IMR-90 (cell line): ENCODE measurements around the gene ME1. TPM values are rescaled to one million over a fixed set of nuclear protein-coding genes. Genes with fewer than 3 reads are reported as not detected.

Source experiments
- ATAC-seq: fragments of 200-7000 bp; cut with Tn5 transposase; 2 replicates; pipeline ENCODE4 v1.9.1; 2020; ENCODE audit warnings: low read depth, mild to moderate bottlenecking, moderate library complexity
- BruUV-seq: library from RNA; stranded (reverse); fragments of 400-500 nt; replicated peaks from 2 replicates; lab custom pipeline; 2021; lab: Mats Ljungman, UMichigan
- CTCF ChIA-PET: fragments of 300-600 bp; formaldehyde crosslinking; extraction: SDS; loops from one replicate; lab custom pipeline; 2021; ENCODE audit warnings: antibody characterized with exemption; lab: Yijun Ruan, JAX
- POLR2A ChIA-PET: fragments of 300-600 bp; sonication (Branson Sonifier 250); formaldehyde crosslinking; loops from one replicate; lab custom pipeline; 2022; ENCODE audit warnings: antibody characterized with exemption; ENCODE audit not compliant: unreplicated experiment; lab: Charles Lee
- DNase-seq: peaks from one replicate; pipeline ENCODE4 v3.0.0; 2013
- H2AFZ ChIP-seq: replicated peaks from 2 replicates; pipeline ENCODE3; 2013; ENCODE audit warnings: low read length, mild to moderate bottlenecking; ENCODE audit not compliant: poor library complexity
- H2AK5ac ChIP-seq: 2 replicates; pipeline ENCODE4 v1.6.1; 2013; ENCODE audit warnings: low read depth, low read length, inconsistent platforms
- H2AK9ac ChIP-seq: replicated peaks from 2 replicates; pipeline ENCODE3; 2013; ENCODE audit warnings: mild to moderate bottlenecking, low read depth, low read length, moderate library complexity; ENCODE audit not compliant: poor library complexity
- H2BK120ac ChIP-seq: 2 replicates; pipeline ENCODE4 v1.6.1; 2013; ENCODE audit warnings: low read depth, low read length, inconsistent platforms
- H2BK15ac ChIP-seq: 3 replicates; pipeline ENCODE4 v1.6.1; 2013; ENCODE audit warnings: low read depth, low read length, inconsistent platforms
- H2BK20ac ChIP-seq: 2 replicates; pipeline ENCODE4 v1.6.1; 2013; ENCODE audit warnings: low read depth, mild to moderate bottlenecking, inconsistent platforms, low read length, moderate library complexity
- H2BK5ac ChIP-seq: 2 replicates; pipeline ENCODE4 v1.6.1; 2013; ENCODE audit warnings: mild to moderate bottlenecking, low read depth, low read length, inconsistent platforms; ENCODE audit not compliant: poor library complexity, severe bottlenecking
- H3K14ac ChIP-seq: replicated peaks from 2 replicates; pipeline ENCODE4 v1.6.1; 2013; ENCODE audit warnings: low read depth, low read length, inconsistent platforms
- H3K18ac ChIP-seq: 2 replicates; pipeline ENCODE4 v1.6.1; 2013; ENCODE audit warnings: low read depth, low read length, control low read depth
- H3K23ac ChIP-seq: 2 replicates; pipeline ENCODE4 v1.6.1; 2013; ENCODE audit warnings: low read depth, low read length, inconsistent platforms
- H3K27ac ChIP-seq: 2 replicates; pipeline ENCODE4 v1.5.1; 2013; ENCODE audit warnings: mild to moderate bottlenecking, control low read depth, low read length; ENCODE audit not compliant: insufficient read depth
- H3K27me3 ChIP-seq: 2 replicates; pipeline ENCODE4 v1.6.1; 2013; ENCODE audit warnings: low read length; ENCODE audit not compliant: control insufficient read depth, insufficient read depth
- H3K36me3 ChIP-seq: 2 replicates; pipeline ENCODE4 v1.6.1; 2013; ENCODE audit warnings: low read length, mixed read lengths; ENCODE audit not compliant: control insufficient read depth, insufficient read depth
- H3K4ac ChIP-seq: 2 replicates; pipeline ENCODE4 v1.6.1; 2013; ENCODE audit warnings: low read depth, low read length, inconsistent platforms
- H3K4me1 ChIP-seq: 2 replicates; pipeline ENCODE4 v1.6.1; 2013; ENCODE audit warnings: low read length, mixed read lengths; ENCODE audit not compliant: control insufficient read depth, insufficient read depth
- H3K4me2 ChIP-seq: 2 replicates; pipeline ENCODE4 v1.6.1; 2013; ENCODE audit warnings: low read depth, mild to moderate bottlenecking, control low read depth, low read length, moderate library complexity
- H3K4me3 ChIP-seq: 2 replicates; pipeline ENCODE4 v1.5.1; 2013; ENCODE audit warnings: low read depth, mild to moderate bottlenecking, control low read depth, low read length, moderate library complexity; ENCODE audit not compliant: insufficient read depth
- H3K56ac ChIP-seq: 2 replicates; pipeline ENCODE4 v1.6.1; 2013; ENCODE audit warnings: low read length, inconsistent platforms; ENCODE audit not compliant: insufficient read depth; ENCODE audit errors: extremely low read depth
- H3K79me1 ChIP-seq, 2 experiments: 2 replicates each; pipeline ENCODE4 v1.6.1; 2013; ENCODE audit warnings: low read length in 2 of 2, inconsistent platforms in 1 of 2, low read depth in 1 of 2
- H3K9ac ChIP-seq: 2 replicates; pipeline ENCODE4 v1.6.1; 2013; ENCODE audit warnings: low read depth, low read length, control low read depth
- H3K9me1 ChIP-seq: 2 replicates; pipeline ENCODE4 v1.6.1; 2013; ENCODE audit warnings: low read length, inconsistent platforms; ENCODE audit not compliant: insufficient read depth
- H3K9me3 ChIP-seq: 2 replicates; pipeline ENCODE4 v1.6.1; 2013; ENCODE audit warnings: low read length; ENCODE audit not compliant: control insufficient read depth, insufficient read depth
- H4K20me1 ChIP-seq: 2 replicates; pipeline ENCODE4 v1.6.1; 2013; ENCODE audit warnings: low read length, inconsistent platforms; ENCODE audit not compliant: insufficient read depth
- H4K5ac ChIP-seq: 2 replicates; pipeline ENCODE4 v1.6.1; 2013; ENCODE audit warnings: mild to moderate bottlenecking, low read depth, low read length, control low read depth
- H4K8ac ChIP-seq, 2 experiments: 2 replicates each; pipeline ENCODE4 v1.6.1; 2013; ENCODE audit warnings: low read depth in 2 of 2, low read length in 2 of 2, control low read depth in 1 of 2, inconsistent platforms in 1 of 2
- H4K91ac ChIP-seq: 2 replicates; pipeline ENCODE4 v1.6.1; 2013; ENCODE audit warnings: low read depth, low read length, inconsistent platforms; ENCODE audit not compliant: insufficient read depth
- CTCF ChIP-seq: conservative IDR thresholded peaks from 2 replicates; pipeline ENCODE4 v1.5.1; 2012; ENCODE audit warnings: mild to moderate bottlenecking, low read depth, low read length, improper control_type of control experiment
- ELK1 ChIP-seq: fragments of 150-350 bp; IDR thresholded peaks from 2 replicates; pipeline ENCODE4 v1.6.1; 2016; ENCODE audit warnings: low read depth, mild to moderate bottlenecking, low read length, moderate library complexity, borderline replicate concordance
- MAZ ChIP-seq: IDR thresholded peaks from 2 replicates; pipeline ENCODE4 v1.6.1; 2012; ENCODE audit warnings: low read depth, mild to moderate bottlenecking, low read length, improper control_type of control experiment, moderate library complexity, borderline replicate concordance
- NFE2L2 ChIP-seq: fragments of 150-350 bp; IDR thresholded peaks from 2 replicates; pipeline ENCODE4 v1.6.1; 2016; ENCODE audit warnings: low read depth, mild to moderate bottlenecking, low read length
- POLR2A ChIP-seq: IDR thresholded peaks from 2 replicates; pipeline ENCODE4 v1.6.1; 2012; ENCODE audit warnings: mild to moderate bottlenecking, low read depth, low read length
- RCOR1 ChIP-seq: IDR thresholded peaks from 2 replicates; pipeline ENCODE4 v1.6.1; 2012; ENCODE audit warnings: mild to moderate bottlenecking, low read length, improper control_type of control experiment; ENCODE audit not compliant: insufficient replicate concordance
- SMC3 ChIP-seq: fragments of 150-350 bp; IDR thresholded peaks from 2 replicates; pipeline ENCODE4 v1.6.1; 2016; ENCODE audit warnings: low read depth, mild to moderate bottlenecking, antibody characterized with exemption, low read length, moderate library complexity
- USF2 ChIP-seq: fragments of 150-350 bp; IDR thresholded peaks from 2 replicates; pipeline ENCODE4 v1.6.1; 2017; ENCODE audit warnings: mild to moderate bottlenecking, antibody characterized with exemption, low read length, low read depth
- dilution Hi-C: fragments of 300-500 bp; cut with HindIII; formaldehyde crosslinking; loops from one replicate; pipeline ENCODE4 v1.14.3; 2018; ENCODE audit warnings: low sequenced_read_pairs; ENCODE audit not compliant: unreplicated experiment
- in situ Hi-C: fragments of 300-500 bp; cut with MboI; formaldehyde crosslinking; loops from 3 replicates; pipeline ENCODE4 v1.14.3; 2019; ENCODE audit warnings: low sequenced_read_pairs, inconsistent platforms, mixed read lengths
- intact Hi-C: fragments of 100-400 bp; cut with micrococcal nuclease; formaldehyde crosslinking; loops from 2 replicates; pipeline ENCODE4 v1.10.0; 2022
- polyA plus RNA-seq, 3 experiments: library from polyadenylated mRNA; depleted of rRNA; stranded (reverse); fragments of >200 nt; gene quantifications; 2 replicates each; pipeline ENCODE4 v1.2.3, GENCODE V29; 2012; ENCODE audit warnings: low replicate concordance in 1 of 3
- total RNA-seq: library from RNA; depleted of rRNA; stranded (reverse); fragments of >200 nt; gene quantifications from 2 replicates; pipeline ENCODE4 v1.2.3, GENCODE V29; 2012

Gene ME1
- total and polyA plus RNA-seq, 2 of the 4 experiments (the other 2 are of a cell fraction) = 21.5 to 24.4 TPM

- in situ Hi-C loops = no loop called here
- Histone ChIP-seq H3K36me3 (no peaks in the 10 kb centered on the region), H3K23ac (peak overlapping the region; percentile 27; the same call in 1 of the 2 replicates), H4K5ac (no peak overlapping the region), H3K27me3 (no peaks in the 10 kb centered on the region), H2BK20ac (no peak overlapping the region; the same call in 1 of the 2 replicates), H3K9me1 (no peaks in the 10 kb centered on the region), H2AK9ac (no peak overlapping the region), H2BK5ac (no peak overlapping the region), H4K91ac (no peak overlapping the region), H4K8ac (no peak overlapping the region), H3K14ac (no peak overlapping the region), H3K79me1 (no peaks in the 10 kb centered on the region), H3K4me2 (no peak overlapping the region), H3K4ac (no peak overlapping the region), H3K56ac (no peak overlapping the region), H3K27ac (no peak overlapping the region), H3K18ac (no peak overlapping the region), H4K20me1 (no peaks in the 10 kb centered on the region), H3K4me3 (no peak overlapping the region), H3K9me3 (no peaks in the 10 kb centered on the region), H2BK120ac (no peak overlapping the region; the same call in 1 of the 2 replicates), H2AFZ (no peak overlapping the region), H2AK5ac (0 out of 2 replicates have a peak overlapping the region, but pooled peaks have one; percentile 55), H2BK15ac (no peak overlapping the region), H3K4me1 (peaks cover 4% of the 10 kb centered on the region; the same call in 1 of the 2 replicates), H3K9ac (no peak overlapping the region)
- no peak for TF ChIP-seq MAZ
- TF ChIP-seq NFE2L2 = no peak
- TF ChIP-seq RCOR1 = no peak
- TF ChIP-seq USF2 = no peak
- no peak for TF ChIP-seq POLR2A
- no peak for TF ChIP-seq SMC3
- TF ChIP-seq CTCF = no peak
- no peak for TF ChIP-seq ELK1
- CTCF ChIA-PET = no interaction called here
- DNase-seq = no peak
- dilution Hi-C loops = no loop called here
- no TSS peak for BruUV-seq
- ATAC-seq = no peak
- POLR2A ChIA-PET = no interaction called here
- intact Hi-C loops = no loop called here
These were observed 28.8 kb upstream of the ME1 start for GRCh38 chr6:83459663-83460062.
